IPS-18c (cell line): Measurements from ENCODE around the gene LRP3.
"Not testable (repeated sequence)": the region's sequence is repeated elsewhere in the genome, so short reads cannot be mapped to it uniquely, and the experiment has no call there.

Source experiments
- H3K4me3 ChIP-seq: 2 replicates; pipeline ENCODE4 v1.7.0; 2013; ENCODE audit warnings: low read depth, mild to moderate bottlenecking, low read length, moderate library complexity; ENCODE audit not compliant: insufficient read depth
- H3K9me3 ChIP-seq: one replicate; pipeline ENCODE4 v1.6.1; 2013; ENCODE audit warnings: mild to moderate bottlenecking, low read length, moderate library complexity; ENCODE audit not compliant: control insufficient read depth, insufficient read depth

LRP3 gene

GRCh38 chr19:33171222-33171795, 22.8 kb upstream of the LRP3 start:
- H3K4me3 ChIP-seq, result no peak overlapping the region
- no peaks in the 10 kb centered on the region for H3K9me3 ChIP-seq

DNA sequence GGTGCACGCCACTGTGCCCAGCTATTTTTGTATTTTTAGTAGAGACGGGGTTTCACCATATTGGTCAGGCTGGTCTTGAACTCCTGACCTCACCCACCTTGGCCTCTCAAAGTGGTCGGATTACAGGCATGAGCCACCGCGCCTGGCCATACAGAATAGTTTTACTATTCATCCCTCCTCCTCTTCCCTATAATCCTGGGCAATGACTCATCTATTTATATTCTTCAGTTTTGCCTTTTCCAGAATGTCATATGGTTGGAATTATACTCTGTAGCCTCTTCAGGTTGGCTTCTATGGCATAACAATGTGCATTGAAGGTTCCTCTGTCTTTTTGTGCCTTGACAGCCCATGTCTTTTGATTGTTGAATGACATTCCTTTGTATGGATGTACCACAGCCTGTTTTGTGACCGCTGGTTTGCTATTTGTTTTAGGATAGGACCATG, 22.2 kb upstream of the LRP3 start:
- no peaks in the 10 kb centered on the region for H3K9me3 ChIP-seq
- H3K4me3 ChIP-seq, result no peak overlapping the region

DNA sequence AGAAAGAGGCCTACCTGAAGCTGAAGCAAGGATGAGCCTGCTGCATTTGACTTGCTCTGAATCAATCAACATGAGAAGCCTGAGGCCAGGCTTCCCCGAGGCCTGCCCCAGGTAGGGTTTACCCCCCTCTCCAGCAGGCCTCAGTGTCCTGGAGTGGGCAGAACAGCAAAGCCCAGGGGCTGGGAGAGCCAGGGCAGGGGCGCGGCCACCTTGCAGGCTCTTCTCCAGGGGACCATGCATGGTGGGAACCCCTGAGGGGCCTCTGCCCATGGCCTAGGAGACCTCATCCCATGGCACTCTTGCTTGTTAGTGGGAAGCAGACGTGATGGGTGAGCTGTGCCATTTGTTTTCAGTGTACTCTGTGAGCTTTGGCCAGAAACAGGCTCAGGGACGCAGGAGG, 19.9 kb upstream of the LRP3 start:
- peaks cover 2% of the 10 kb centered on the region for H3K9me3 ChIP-seq
- H3K4me3 ChIP-seq, result no peak overlapping the region

GRCh38 chr19:33175156-33175782, 18.9 kb upstream of the LRP3 start:
- Histone ChIP-seq H3K9me3 (peaks cover 2% of the 10 kb centered on the region), H3K4me3 (no peak overlapping the region)

DNA sequence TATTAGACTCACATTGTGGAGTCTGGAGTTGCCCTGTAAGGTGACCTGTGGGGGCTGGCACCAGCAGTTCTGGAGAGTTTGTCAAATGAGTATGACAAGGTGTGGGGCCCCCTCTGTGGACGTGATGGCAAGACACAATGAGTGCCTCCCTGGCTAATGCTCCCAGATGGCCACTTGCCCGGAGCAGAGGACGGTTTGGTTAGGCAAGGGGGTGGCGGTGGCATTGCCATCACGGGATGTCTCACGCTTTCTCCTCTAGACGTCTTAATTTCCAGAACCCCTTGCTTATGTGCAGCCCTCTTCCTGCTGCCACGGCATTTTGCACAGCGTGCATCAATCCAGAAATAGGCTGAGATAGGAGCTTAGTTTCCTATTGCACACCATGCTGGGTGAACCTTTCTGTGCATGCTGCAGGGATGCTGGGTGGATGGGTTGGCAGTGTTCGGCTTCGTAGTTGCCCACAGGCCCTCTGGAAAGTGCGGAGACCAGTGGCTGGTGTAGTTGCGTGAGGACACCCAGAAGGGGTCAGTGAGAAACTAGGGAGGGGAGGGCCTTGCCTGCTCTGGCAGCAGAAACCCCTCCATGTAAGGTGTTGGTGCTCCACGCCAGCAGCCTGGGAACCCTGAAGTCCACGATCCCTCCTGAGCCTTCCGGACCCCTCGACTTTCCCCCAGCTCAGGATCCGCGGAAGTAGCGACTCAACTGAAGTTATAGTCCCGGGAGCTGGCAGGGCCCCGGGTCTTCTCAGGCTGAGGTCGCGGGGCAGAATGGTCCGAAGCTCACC, 18.1 kb upstream of the LRP3 start:
- H3K9me3 ChIP-seq, result peaks cover 2% of the 10 kb centered on the region

DNA sequence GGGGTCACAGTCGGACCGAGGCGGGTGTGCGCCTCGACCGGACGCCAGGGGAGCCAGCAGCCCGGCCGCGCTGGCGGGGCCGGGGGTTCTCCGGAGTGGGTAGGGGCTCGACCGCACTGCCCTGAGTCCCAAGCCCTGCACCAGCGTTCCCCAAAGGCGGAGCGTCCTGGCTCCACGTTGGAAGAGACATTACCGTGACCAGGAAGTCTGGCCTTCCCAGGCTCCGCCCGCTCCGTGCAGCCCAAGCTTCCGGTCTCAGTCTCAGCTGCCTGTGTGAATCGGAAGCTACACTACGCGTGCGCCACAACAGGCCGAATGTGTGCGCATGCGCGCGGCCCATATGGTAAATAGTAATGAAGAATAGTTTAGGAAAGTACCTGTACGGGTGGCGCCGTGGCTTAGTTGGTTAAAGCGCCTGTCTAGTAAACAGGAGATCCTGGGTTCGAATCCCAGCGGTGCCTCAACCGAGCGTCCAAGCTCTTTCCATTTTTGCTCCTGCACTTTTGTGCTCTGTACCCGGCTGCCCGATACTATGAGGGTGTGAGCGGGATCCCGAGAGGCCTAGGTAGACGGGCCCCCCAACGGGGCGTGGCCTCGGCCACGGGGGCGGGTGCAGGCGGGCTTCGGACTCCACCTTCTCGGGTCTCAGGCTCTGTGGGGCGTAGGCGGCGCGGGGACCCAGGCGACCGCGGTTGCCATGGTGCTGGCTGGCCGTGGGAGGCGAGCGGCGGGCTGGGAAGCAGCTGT, 17.3 kb upstream of the LRP3 start:
- Histone ChIP-seq H3K4me3 (peak overlapping the region; percentile 93), H3K9me3 (peaks cover 2% of the 10 kb centered on the region)

More for the DNA sequence above, 18.1 kb upstream of the LRP3 start:
- peak overlapping the region; percentile 93 for H3K4me3 ChIP-seq

DNA sequence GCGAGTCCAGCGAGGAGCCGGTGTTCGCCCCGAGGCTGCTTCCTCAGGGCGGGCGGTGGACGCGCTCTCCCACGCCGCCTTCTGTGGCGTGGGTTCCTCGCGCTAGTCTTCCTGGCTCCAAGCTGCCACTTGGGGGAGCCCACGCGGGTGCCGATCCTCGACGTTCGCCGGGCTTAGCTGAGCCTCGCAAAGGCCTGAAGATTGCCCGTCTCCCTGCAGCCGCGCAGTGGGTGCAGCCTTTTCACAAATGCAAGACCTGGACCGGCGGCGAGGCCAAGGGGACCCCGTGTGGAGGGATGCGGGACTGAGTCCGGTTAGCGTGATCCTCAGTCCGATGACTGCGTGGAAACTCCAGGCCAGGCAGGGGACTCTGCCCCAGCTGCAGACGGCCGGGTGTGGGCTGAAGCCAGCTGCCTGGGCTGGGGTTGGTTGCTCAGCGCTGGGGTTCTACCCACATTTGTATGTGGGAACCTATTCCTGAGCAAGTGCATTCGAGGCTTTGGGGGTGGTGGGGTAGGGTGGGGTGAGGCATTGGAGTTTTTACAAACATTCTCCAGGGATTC, 16.6 kb upstream of the LRP3 start:
- H3K4me3 ChIP-seq, result peak overlapping the region; percentile 87
- H3K9me3 ChIP-seq, result peaks cover 2% of the 10 kb centered on the region

GRCh38 chr19:33186431-33187182, 7.5 kb upstream of the LRP3 start:
- H3K4me3 ChIP-seq, result no peak overlapping the region
- H3K9me3 ChIP-seq, result no peaks in the 10 kb centered on the region

GRCh38 chr19:33187183-33187540, 7.0 kb upstream of the LRP3 start:
- Histone ChIP-seq H3K4me3 (no peak overlapping the region), H3K9me3 (no peaks in the 10 kb centered on the region)

GRCh38 chr19:33189453-33189852, 4.7 kb upstream of the LRP3 start:
- Histone ChIP-seq H3K4me3 (no peak overlapping the region), H3K9me3 (no peaks in the 10 kb centered on the region)

GRCh38 chr19:33191092-33191491, 3.0 kb upstream of the LRP3 start:
- not testable (repeated sequence) for H3K9me3 ChIP-seq, H3K4me3 ChIP-seq

GRCh38 chr19:33191501-33191900, 2.6 kb upstream of the LRP3 start:
- Histone ChIP-seq H3K9me3 (peaks cover 2% of the 10 kb centered on the region), H3K4me3 (no peak overlapping the region)

GRCh38 chr19:33192010-33192409, 2.1 kb upstream of the LRP3 start:
- no peak overlapping the region for H3K4me3 ChIP-seq
- H3K9me3 ChIP-seq, result peaks cover 2% of the 10 kb centered on the region

DNA sequence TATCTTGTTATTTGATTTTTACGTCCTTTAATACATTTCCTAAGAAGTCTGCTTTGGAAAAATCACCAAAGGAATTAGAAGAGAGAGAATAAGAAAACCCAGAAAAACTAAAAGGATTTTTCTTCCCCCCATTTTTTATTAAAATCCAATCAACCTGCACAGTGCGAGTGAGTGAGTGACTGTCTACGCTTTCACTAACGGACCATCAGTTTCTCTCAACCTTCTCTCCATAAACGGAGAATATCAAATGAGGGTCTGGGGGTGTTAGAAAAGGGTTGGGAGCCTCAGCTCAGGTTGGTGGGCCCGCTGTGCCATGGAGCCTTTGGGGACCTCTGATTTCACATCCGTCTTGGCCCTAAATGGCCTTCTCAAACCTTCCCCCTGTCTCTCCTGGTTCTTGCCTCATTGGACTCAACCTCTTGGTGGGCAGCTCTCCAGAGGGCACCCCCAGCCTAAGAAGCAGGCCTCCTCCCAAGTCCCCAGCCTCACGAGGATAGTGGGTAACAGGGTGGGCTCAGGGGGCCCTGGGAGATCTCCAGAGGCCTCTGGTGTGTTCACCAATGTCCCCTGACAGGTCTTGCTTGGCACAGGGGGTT, 763 bp upstream of the LRP3 start:
- Histone ChIP-seq H3K9me3 (peaks cover 2% of the 10 kb centered on the region), H3K4me3 (peak overlapping the region; percentile 30; the same call in 1 of the 2 replicates)

DNA sequence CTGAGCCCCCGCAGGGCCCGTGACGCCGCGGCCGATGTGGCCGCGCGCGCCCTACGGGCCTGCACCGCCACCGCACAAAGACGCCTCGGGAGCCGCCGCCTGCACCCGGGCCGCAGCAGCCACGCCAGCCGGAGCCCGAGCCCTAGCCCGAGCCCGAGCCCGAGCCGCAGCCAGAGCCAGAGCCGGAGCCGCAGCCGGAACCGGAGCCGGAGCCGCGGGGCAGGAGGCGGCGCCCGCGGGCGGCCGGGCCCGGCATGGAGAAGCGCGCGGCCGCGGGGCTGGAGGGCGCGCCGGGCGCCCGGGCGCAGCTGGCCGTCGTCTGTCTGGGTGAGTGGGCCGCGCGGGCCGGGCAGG, 379 bp downstream of the LRP3 start:
- peak overlapping the region; percentile 67 for H3K4me3 ChIP-seq
- H3K9me3 ChIP-seq, result peaks cover 2% of the 10 kb centered on the region

DNA sequence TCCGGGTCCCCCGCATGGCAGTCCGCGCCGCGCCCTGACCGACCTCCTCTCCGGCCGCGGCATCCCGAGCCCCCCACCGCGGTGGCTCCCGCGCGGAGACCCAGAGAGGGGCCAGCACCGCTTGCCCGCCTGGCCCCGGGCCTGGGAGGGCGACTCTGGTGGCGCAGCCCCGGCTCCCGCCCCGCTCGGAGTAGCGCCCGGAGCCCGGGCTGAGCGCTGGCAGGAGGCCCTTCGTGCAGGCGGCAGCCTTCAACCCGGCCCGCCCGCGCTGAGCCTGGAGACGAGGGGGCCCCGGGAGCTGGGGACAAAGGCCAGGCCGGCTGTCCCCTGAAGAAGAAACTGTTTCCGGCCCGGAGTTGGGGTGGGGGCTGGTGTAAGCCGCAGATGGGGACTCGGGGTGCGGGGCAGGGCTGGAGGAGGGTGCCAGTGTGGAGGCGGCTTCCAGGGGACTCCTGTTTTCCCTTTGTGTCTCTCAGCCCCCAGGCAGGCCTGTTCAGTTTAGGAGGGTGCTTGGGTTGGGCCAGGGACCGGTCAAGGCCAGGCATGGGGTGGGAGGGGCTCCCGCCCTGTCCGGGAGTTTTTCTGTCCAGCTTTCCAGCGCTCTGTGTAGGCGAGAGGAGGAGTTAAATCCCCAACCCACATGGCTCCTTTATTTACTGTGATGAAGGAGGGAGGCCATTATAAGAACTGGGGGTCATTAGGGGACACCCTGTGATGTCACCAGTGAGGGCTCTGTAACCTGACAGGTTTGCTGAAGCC, 935 bp downstream of the LRP3 start:
- H3K4me3 ChIP-seq, result peak overlapping the region; percentile 67

More for the DNA sequence above, 935 bp downstream of the LRP3 start:
- H3K9me3 ChIP-seq, result peaks cover 2% of the 10 kb centered on the region
